ENCODE data around the gene RNU1-4.

Gene RNU1-4

GRCh38 chr1:16718908-16719533 is 21.3 kb upstream of the RNU1-4 start:
- H3K4me1 ChIP-seq (ENCODE audit: control insufficient read depth in 1 of 2, insufficient read depth in 2 of 2, low read length in 2 of 2) = peaks cover 16 to 24% of the 10 kb centered on the region in 2 experiments
- no peaks in the 10 kb centered on the region for H3K27me3 ChIP-seq (ENCODE audit: insufficient read depth, low read length)
- no CpG with 5 or more reads among the region's 8 CpGs for WGBS (ENCODE audit: extremely low coverage, insufficient coverage, insufficient read length)
- peak overlapping the region; percentile 84 for H2AK5ac ChIP-seq (ENCODE audit: low read length)
- H3K27ac ChIP-seq (ENCODE audit: low read depth, low read length) = no peak overlapping the region
- H4K91ac ChIP-seq (ENCODE audit: low read depth, low read length) = peak overlapping the region; percentile 3
- H3K4ac ChIP-seq (ENCODE audit: low read depth, low read length) = no peak overlapping the region
- no peak overlapping the region for H2BK5ac ChIP-seq (ENCODE audit: low read depth, low read length, poor library complexity)
- H2AFZ ChIP-seq (ENCODE audit: insufficient read depth, low read length, poor library complexity) = no peak overlapping the region
- no peak overlapping the region for H2BK12ac ChIP-seq (ENCODE audit: low read length)
- no peaks in the 10 kb centered on the region for H3K36me3 ChIP-seq (ENCODE audit: control insufficient read depth in 1 of 2, insufficient read depth in 2 of 2, low read length in 2 of 2)
- peaks cover 2% of the 10 kb centered on the region for H3K9me3 ChIP-seq (ENCODE audit: insufficient read depth, low read depth, low read length)
- H3K4me2 ChIP-seq (ENCODE audit: low read length) = no peak overlapping the region
- H3K9ac ChIP-seq (ENCODE audit: low read length) = no peak overlapping the region
- H2BK120ac ChIP-seq (ENCODE audit: insufficient read depth, low read length, poor library complexity) = no peak overlapping the region
- no peak overlapping the region for H3K14ac ChIP-seq (ENCODE audit: low read length)
- peaks cover 2% of the 10 kb centered on the region for H3K79me1 ChIP-seq (ENCODE audit: low read length)
- no peaks in the 10 kb centered on the region for H3K79me2 ChIP-seq (ENCODE audit: control insufficient read depth, insufficient read depth, low read length, poor library complexity)
- H3K4me3 ChIP-seq (ENCODE audit: low read depth, low read length) = no peak overlapping the region
- no peak overlapping the region for H3K18ac ChIP-seq (ENCODE audit: low read length)
- DNase-seq = no peak
- no peak overlapping the region for H3K23ac ChIP-seq (ENCODE audit: low read length)
- H4K12ac ChIP-seq (ENCODE audit: low read depth, low read length) = no peak overlapping the region
- H4K8ac ChIP-seq (ENCODE audit: low read depth, low read length) = no peak overlapping the region

DNA sequence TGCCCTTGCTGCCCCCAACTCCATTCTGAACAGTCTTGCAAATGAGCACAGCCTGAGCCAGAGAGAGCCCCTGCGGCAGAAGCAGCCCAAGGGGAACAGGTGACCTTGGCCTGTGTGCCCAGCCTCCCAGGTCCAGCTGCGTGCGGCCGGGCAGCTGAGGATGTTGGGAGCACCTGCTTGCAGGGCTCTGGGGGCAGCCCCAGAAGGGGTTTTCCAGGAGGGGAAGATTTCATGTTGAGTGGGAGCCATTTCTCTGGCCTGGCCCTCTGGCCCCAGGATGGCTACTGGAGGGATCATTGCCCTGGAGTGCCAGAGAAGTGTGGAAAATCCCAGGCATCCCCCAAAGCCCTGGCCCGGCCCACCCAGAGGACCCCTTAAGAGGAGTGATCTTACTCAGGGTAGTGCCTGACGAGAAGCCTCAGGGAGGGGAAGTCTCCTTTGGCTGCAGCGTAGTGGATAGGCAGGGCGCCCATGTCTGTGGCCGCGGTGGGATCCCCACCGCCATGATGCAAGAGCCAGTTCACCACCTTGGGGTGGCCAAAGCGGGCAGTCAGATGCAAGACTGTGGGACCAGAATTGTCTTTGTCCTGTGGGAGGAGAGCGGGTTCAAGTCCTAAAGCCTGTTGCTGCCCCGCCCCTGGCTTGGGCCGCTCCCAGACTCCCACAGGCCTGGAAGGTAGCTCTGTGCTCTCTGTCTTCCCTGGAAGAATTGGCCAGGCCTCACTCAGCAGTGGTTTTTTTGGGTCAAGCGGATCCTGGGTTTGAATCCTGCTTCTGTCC is 20.6 kb upstream of the RNU1-4 start:
- no peak overlapping the region for H2BK120ac ChIP-seq (ENCODE audit: insufficient read depth, low read length, poor library complexity)
- H3K4ac ChIP-seq (ENCODE audit: low read depth, low read length) = no peak overlapping the region
- H3K4me2 ChIP-seq (ENCODE audit: low read length) = no peak overlapping the region
- H3K27me3 ChIP-seq (ENCODE audit: insufficient read depth, low read length) = no peaks in the 10 kb centered on the region
- H3K18ac ChIP-seq (ENCODE audit: low read length) = no peak overlapping the region
- H2AFZ ChIP-seq (ENCODE audit: insufficient read depth, low read length, poor library complexity) = no peak overlapping the region
- H3K79me1 ChIP-seq (ENCODE audit: low read length) = peaks cover 3% of the 10 kb centered on the region
- H4K12ac ChIP-seq (ENCODE audit: low read depth, low read length) = no peak overlapping the region
- no peak overlapping the region for H3K14ac ChIP-seq (ENCODE audit: low read length)
- H3K4me1 ChIP-seq (ENCODE audit: control insufficient read depth in 1 of 2, insufficient read depth in 2 of 2, low read length in 2 of 2) = peaks cover 16 to 24% of the 10 kb centered on the region in 2 experiments
- no peak overlapping the region for H3K9ac ChIP-seq (ENCODE audit: low read length)
- H4K8ac ChIP-seq (ENCODE audit: low read depth, low read length) = no peak overlapping the region
- no peak overlapping the region for H2BK5ac ChIP-seq (ENCODE audit: low read depth, low read length, poor library complexity)
- peaks cover 3% of the 10 kb centered on the region for H3K9me3 ChIP-seq (ENCODE audit: insufficient read depth, low read depth, low read length)
- H3K79me2 ChIP-seq (ENCODE audit: control insufficient read depth, insufficient read depth, low read length, poor library complexity) = no peaks in the 10 kb centered on the region
- H3K27ac ChIP-seq (ENCODE audit: low read depth, low read length) = no peak overlapping the region
- H3K36me3 ChIP-seq (ENCODE audit: control insufficient read depth in 1 of 2, insufficient read depth in 2 of 2, low read length in 2 of 2) = no peaks in the 10 kb centered on the region
- no peak overlapping the region for H3K23ac ChIP-seq (ENCODE audit: low read length)
- H2AK5ac ChIP-seq (ENCODE audit: low read length) = no peak overlapping the region
- H2BK12ac ChIP-seq (ENCODE audit: low read length) = no peak overlapping the region
- no peak overlapping the region for H4K91ac ChIP-seq (ENCODE audit: low read depth, low read length)
- no peak overlapping the region for H3K4me3 ChIP-seq (ENCODE audit: low read depth, low read length)
- DNase-seq = no peak
- WGBS (ENCODE audit: extremely low coverage, insufficient coverage, insufficient read length) = no CpG with 5 or more reads among the region's 16 CpGs

DNA sequence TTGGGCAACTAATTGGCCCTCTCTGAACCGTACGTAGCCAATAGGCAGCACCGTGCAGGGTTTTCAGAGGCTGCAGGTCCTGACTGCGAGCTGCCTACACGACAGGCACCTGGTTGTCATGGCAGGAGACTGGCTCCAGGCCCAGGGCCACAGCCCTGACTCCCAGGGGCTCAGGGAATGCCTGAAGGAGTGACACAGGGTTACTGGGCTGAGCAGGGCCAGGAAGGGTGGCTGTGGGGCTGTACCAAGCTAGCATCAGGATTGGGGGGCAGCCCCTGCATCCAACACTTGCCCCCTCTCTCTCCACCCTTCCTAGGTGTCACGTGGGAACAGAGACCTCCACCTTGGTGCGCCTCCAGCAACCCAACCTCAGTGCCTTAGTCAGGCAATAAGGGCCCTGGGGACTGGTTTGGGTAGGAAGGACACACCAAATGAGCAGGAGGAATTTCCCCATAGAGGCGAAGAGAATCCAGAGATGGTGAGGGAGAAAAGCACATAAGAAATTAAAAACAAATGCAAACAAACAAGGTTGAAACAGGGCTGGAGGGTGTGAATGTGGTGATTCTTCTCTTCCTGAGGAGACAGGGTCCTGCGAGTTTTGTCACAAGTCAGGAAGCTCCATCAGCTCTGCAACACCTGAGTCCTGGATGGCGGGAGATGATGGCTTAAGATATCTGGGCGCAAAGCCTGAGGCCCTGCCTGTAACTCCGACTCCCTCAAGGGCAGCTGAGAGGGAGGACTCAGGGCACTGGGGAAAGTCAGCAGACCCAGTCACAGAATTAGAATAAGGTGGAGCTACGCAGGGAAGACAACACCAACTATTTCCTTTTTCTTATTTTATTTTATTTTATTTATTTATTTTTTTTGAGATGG is 19.7 kb upstream of the RNU1-4 start:
- Histone ChIP-seq H2AK5ac (ENCODE audit: low read length) (no peak overlapping the region), H4K8ac (ENCODE audit: low read depth, low read length) (no peak overlapping the region), H2AFZ (ENCODE audit: insufficient read depth, low read length, poor library complexity) (no peak overlapping the region), H3K79me1 (ENCODE audit: low read length) (peaks cover 10% of the 10 kb centered on the region), H3K18ac (ENCODE audit: low read length) (no peak overlapping the region), H3K23ac (ENCODE audit: low read length) (no peak overlapping the region), H2BK12ac (ENCODE audit: low read length) (no peak overlapping the region), H3K4ac (ENCODE audit: low read depth, low read length) (no peak overlapping the region), H3K14ac (ENCODE audit: low read length) (no peak overlapping the region), H3K9ac (ENCODE audit: low read length) (no peak overlapping the region), H3K36me3 (ENCODE audit: control insufficient read depth in 1 of 2, insufficient read depth in 2 of 2, low read length in 2 of 2) (no peaks in the 10 kb centered on the region), H3K79me2 (ENCODE audit: control insufficient read depth, insufficient read depth, low read length, poor library complexity) (no peaks in the 10 kb centered on the region), H4K91ac (ENCODE audit: low read depth, low read length) (no peak overlapping the region), H3K27me3 (ENCODE audit: insufficient read depth, low read length) (no peaks in the 10 kb centered on the region), H2BK120ac (ENCODE audit: insufficient read depth, low read length, poor library complexity) (no peak overlapping the region), H3K4me1 (ENCODE audit: control insufficient read depth in 1 of 2, insufficient read depth in 2 of 2, low read length in 2 of 2) (peaks cover 23 to 29% of the 10 kb centered on the region in 2 experiments), H3K27ac (ENCODE audit: low read depth, low read length) (no peak overlapping the region), H4K12ac (ENCODE audit: low read depth, low read length) (no peak overlapping the region), H3K9me3 (ENCODE audit: insufficient read depth, low read depth, low read length) (peaks cover 5% of the 10 kb centered on the region), H2BK5ac (ENCODE audit: low read depth, low read length, poor library complexity) (no peak overlapping the region), H3K4me2 (ENCODE audit: low read length) (no peak overlapping the region), H3K4me3 (ENCODE audit: low read depth, low read length) (no peak overlapping the region)
- no CpG with 5 or more reads among the region's 13 CpGs for WGBS (ENCODE audit: extremely low coverage, insufficient coverage, insufficient read length)
- DNase-seq = no peak

DNA sequence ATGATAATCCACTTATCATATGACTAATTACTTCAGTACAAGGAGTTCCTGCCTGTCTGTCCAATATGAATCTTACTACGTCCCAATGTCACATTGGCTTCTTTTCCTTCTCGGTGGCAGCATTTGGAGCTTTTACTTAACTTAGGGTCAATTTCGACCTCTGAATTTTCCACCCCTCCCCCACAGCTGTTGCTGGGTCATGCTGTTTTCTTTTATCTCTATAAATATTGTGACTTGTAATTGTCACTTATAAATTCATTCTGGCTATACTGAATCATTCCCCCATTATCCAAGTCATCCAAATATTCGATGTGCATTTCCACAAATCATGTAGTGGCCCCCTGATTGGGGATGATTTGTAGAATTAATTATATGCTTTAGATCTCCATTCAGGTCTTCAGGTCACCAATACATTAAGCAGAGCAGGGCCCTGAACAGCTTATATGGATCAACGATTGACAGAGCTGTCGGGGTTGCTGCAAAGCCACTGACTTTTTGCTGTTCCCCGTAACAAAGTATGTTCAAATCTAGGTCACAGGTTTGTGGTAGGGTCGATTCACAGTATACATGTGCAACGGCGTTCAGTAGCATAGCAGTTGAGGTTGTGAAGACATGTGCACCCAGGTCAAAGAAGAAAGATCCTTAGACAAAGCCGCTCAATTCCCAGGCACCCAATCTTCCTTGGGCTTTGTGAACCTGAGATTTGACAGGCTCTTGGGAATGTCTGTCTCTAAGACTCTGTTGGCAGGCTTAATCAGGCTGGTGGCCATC is 18.3 kb upstream of the RNU1-4 start:
- peaks cover 10% of the 10 kb centered on the region for H3K79me1 ChIP-seq (ENCODE audit: low read length)
- H3K4me2 ChIP-seq (ENCODE audit: low read length) = no peak overlapping the region
- H3K27me3 ChIP-seq (ENCODE audit: insufficient read depth, low read length) = no peaks in the 10 kb centered on the region
- H3K27ac ChIP-seq (ENCODE audit: low read depth, low read length) = no peak overlapping the region
- DNase-seq = no peak
- H4K8ac ChIP-seq (ENCODE audit: low read depth, low read length) = no peak overlapping the region
- no peak overlapping the region for H2AK5ac ChIP-seq (ENCODE audit: low read length)
- WGBS (ENCODE audit: extremely low coverage, insufficient coverage, insufficient read length) = no CpG with 5 or more reads among the region's 11 CpGs
- peaks cover 14 to 20% of the 10 kb centered on the region in 2 experiments for H3K4me1 ChIP-seq (ENCODE audit: control insufficient read depth in 1 of 2, insufficient read depth in 2 of 2, low read length in 2 of 2)
- H4K12ac ChIP-seq (ENCODE audit: low read depth, low read length) = no peak overlapping the region
- H2BK12ac ChIP-seq (ENCODE audit: low read length) = no peak overlapping the region
- no peaks in the 10 kb centered on the region for H3K36me3 ChIP-seq (ENCODE audit: control insufficient read depth in 1 of 2, insufficient read depth in 2 of 2, low read length in 2 of 2)
- H3K18ac ChIP-seq (ENCODE audit: low read length) = no peak overlapping the region
- no peak overlapping the region for H2BK5ac ChIP-seq (ENCODE audit: low read depth, low read length, poor library complexity)
- no peak overlapping the region for H3K14ac ChIP-seq (ENCODE audit: low read length)
- H2BK120ac ChIP-seq (ENCODE audit: insufficient read depth, low read length, poor library complexity) = no peak overlapping the region
- H3K23ac ChIP-seq (ENCODE audit: low read length) = no peak overlapping the region
- peaks cover 5% of the 10 kb centered on the region for H3K9me3 ChIP-seq (ENCODE audit: insufficient read depth, low read depth, low read length)
- H3K79me2 ChIP-seq (ENCODE audit: control insufficient read depth, insufficient read depth, low read length, poor library complexity) = no peaks in the 10 kb centered on the region
- H2AFZ ChIP-seq (ENCODE audit: insufficient read depth, low read length, poor library complexity) = no peak overlapping the region
- no peak overlapping the region for H4K91ac ChIP-seq (ENCODE audit: low read depth, low read length)
- H3K9ac ChIP-seq (ENCODE audit: low read length) = no peak overlapping the region
- no peak overlapping the region for H3K4me3 ChIP-seq (ENCODE audit: low read depth, low read length)
- no peak overlapping the region for H3K4ac ChIP-seq (ENCODE audit: low read depth, low read length)
